ENCODE measurements around the gene TM9SF4. TPM values are rescaled to one million over a fixed set of nuclear protein-coding genes. Genes with fewer than 3 reads are reported as not detected.
"Not testable (repeated sequence)": the region's sequence is repeated elsewhere in the genome, so short reads cannot be mapped to it uniquely, and the experiment has no call there.

TM9SF4 gene
- total RNA-seq, 1 experiment from 2014 or later: 67.8 TPM

GRCh38 chr20:32114305-32114960, 4.9 kb downstream of the TM9SF4 start:
- no peak for DNase-seq
- H3K4me3 ChIP-seq: no peak overlapping the region
- H3K36me3 ChIP-seq (ENCODE audit: low read depth): no peaks in the 10 kb centered on the region
- H3K4me2 ChIP-seq: no peak overlapping the region
- peaks cover 79% of the 10 kb centered on the region for H3K79me2 ChIP-seq (ENCODE audit: low read depth)
- ChIA-PET CTCF (no interaction called here), POLR2A (ENCODE audit: unreplicated experiment) (no interaction called here)
- H3K27ac ChIP-seq: no peak overlapping the region
- intact Hi-C loops (cut with micrococcal nuclease; ENCODE audit: unreplicated experiment): no loop called here
- H4K20me1 ChIP-seq (ENCODE audit: insufficient read depth): peaks cover 38% of the 10 kb centered on the region
- no peak overlapping the region for H2AFZ ChIP-seq
- no peak for TF ChIP-seq CTCF (conservative IDR thresholded peaks at IDR 0.05)
- TF ChIP-seq EZH2 (IDR thresholded peaks at IDR 0.05; ENCODE audit: low read depth): no peak
- H3K9me3 ChIP-seq (ENCODE audit: insufficient read depth, low read depth): no peaks in the 10 kb centered on the region
- H3K4me1 ChIP-seq (replicated peaks; ENCODE audit: insufficient read depth): peaks cover 9% of the 10 kb centered on the region
- no peaks in the 10 kb centered on the region for H3K9me2 ChIP-seq (ENCODE audit: insufficient read depth)
- peaks cover 6% of the 10 kb centered on the region; the same call in 1 of the 2 replicates for H3F3A ChIP-seq (ENCODE audit: insufficient read depth, low read depth)
- H3K27me3 ChIP-seq (ENCODE audit: insufficient read depth, low read depth): no peaks in the 10 kb centered on the region
- BruUV-seq (replicated peaks): no TSS peak

GRCh38 chr20:32115211-32115767, 5.8 kb downstream of the TM9SF4 start:
- ChIA-PET POLR2A (ENCODE audit: unreplicated experiment) (no interaction called here), CTCF (no interaction called here)
- H3K4me1 ChIP-seq (replicated peaks; ENCODE audit: insufficient read depth): peaks cover 9% of the 10 kb centered on the region
- no peaks in the 10 kb centered on the region for H3K27me3 ChIP-seq (ENCODE audit: insufficient read depth, low read depth)
- no peak overlapping the region for H3K4me3 ChIP-seq
- H3K36me3 ChIP-seq (ENCODE audit: low read depth): no peaks in the 10 kb centered on the region
- no peak overlapping the region for H2AFZ ChIP-seq
- DNase-seq: no peak
- no TSS peak for BruUV-seq (replicated peaks)
- H3K4me2 ChIP-seq: no peak overlapping the region
- peaks cover 74% of the 10 kb centered on the region for H3K79me2 ChIP-seq (ENCODE audit: low read depth)
- H3K9me2 ChIP-seq (ENCODE audit: insufficient read depth): no peaks in the 10 kb centered on the region
- no peaks in the 10 kb centered on the region for H3K9me3 ChIP-seq (ENCODE audit: insufficient read depth, low read depth)
- H3F3A ChIP-seq (ENCODE audit: insufficient read depth, low read depth): peaks cover 6% of the 10 kb centered on the region; the same call in 1 of the 2 replicates
- TF ChIP-seq CTCF (conservative IDR thresholded peaks at IDR 0.05) (no peak), EZH2 (IDR thresholded peaks at IDR 0.05; ENCODE audit: low read depth) (no peak)
- no peak overlapping the region for H3K27ac ChIP-seq
- peaks cover 38% of the 10 kb centered on the region for H4K20me1 ChIP-seq (ENCODE audit: insufficient read depth)
- intact Hi-C loops (cut with micrococcal nuclease; ENCODE audit: unreplicated experiment): no loop called here

GRCh38 chr20:32116079-32116521, 6.6 kb downstream of the TM9SF4 start:
- Histone ChIP-seq H2AFZ (no peak overlapping the region), H3K4me2 (no peak overlapping the region), H4K20me1 (ENCODE audit: insufficient read depth) (peaks cover 41% of the 10 kb centered on the region), H3K4me3 (no peak overlapping the region), H3K9me2 (ENCODE audit: insufficient read depth) (no peaks in the 10 kb centered on the region), H3F3A (ENCODE audit: insufficient read depth, low read depth) (peaks cover 9% of the 10 kb centered on the region; the same call in 1 of the 2 replicates), H3K27me3 (ENCODE audit: insufficient read depth, low read depth) (no peaks in the 10 kb centered on the region), H3K36me3 (ENCODE audit: low read depth) (no peaks in the 10 kb centered on the region), H3K9me3 (ENCODE audit: insufficient read depth, low read depth) (no peaks in the 10 kb centered on the region), H3K27ac (no peak overlapping the region), H3K4me1 (replicated peaks; ENCODE audit: insufficient read depth) (peaks cover under 1% of the 10 kb centered on the region; the same call in 1 of the 2 replicates), H3K79me2 (ENCODE audit: low read depth) (peaks cover 72% of the 10 kb centered on the region)
- ChIA-PET CTCF (interaction anchor here (0.8 kb wide), 1 partner anchor 25 kb away, joined by 3 read pairs; no protein-coding TSS in a partner anchor), POLR2A (ENCODE audit: unreplicated experiment) (no interaction called here)
- no TSS peak for BruUV-seq (replicated peaks)
- TF ChIP-seq EZH2 (IDR thresholded peaks at IDR 0.05; ENCODE audit: low read depth) (no peak), CTCF (conservative IDR thresholded peaks at IDR 0.05) (no peak)
- intact Hi-C loops (cut with micrococcal nuclease; ENCODE audit: unreplicated experiment): no loop called here
- DNase-seq: no peak

DNA sequence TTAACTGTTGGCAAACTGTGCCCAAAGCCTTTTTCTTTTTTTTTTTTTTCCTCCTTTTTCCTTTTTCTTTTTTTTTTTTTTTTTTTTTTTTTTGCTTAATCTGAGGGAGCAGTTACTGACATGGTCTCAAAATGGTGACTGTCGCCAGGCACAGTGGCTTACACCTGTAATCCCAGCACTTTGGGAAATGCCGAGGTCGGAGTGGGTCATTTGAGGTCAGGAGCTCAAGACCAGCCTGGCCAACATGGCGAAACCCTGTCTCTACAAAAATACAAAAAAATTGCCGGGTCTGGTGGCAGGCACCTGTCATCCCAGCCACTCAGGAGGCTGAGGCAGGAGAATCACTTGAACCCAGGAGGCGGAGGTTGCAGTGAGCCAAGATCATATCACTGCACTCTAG, 7.3 kb downstream of the TM9SF4 start:
- H3K9me2 ChIP-seq (ENCODE audit: insufficient read depth); intact Hi-C loops (cut with micrococcal nuclease; ENCODE audit: unreplicated experiment); H3K4me3 ChIP-seq; H3K9me3 ChIP-seq (ENCODE audit: insufficient read depth, low read depth); H3K4me1 ChIP-seq (replicated peaks; ENCODE audit: insufficient read depth); BruUV-seq (replicated peaks); H3K36me3 ChIP-seq (ENCODE audit: low read depth); DNase-seq; H3K27me3 ChIP-seq (ENCODE audit: insufficient read depth, low read depth); POLR2A ChIA-PET (ENCODE audit: unreplicated experiment); H3K4me2 ChIP-seq; H2AFZ ChIP-seq; H3K27ac ChIP-seq; H3F3A ChIP-seq (ENCODE audit: insufficient read depth, low read depth): not testable (repeated sequence)
- H4K20me1 ChIP-seq (ENCODE audit: insufficient read depth): peaks cover 41% of the 10 kb centered on the region
- CTCF ChIA-PET: interaction anchor here (0.8 kb wide), 1 partner anchor 26 kb away, joined by 3 read pairs; no protein-coding TSS in a partner anchor
- peaks cover 65% of the 10 kb centered on the region for H3K79me2 ChIP-seq (ENCODE audit: low read depth)

- CTCF ChIA-PET; POLR2A ChIA-PET (ENCODE audit: unreplicated experiment); BruUV-seq (replicated peaks): not testable (repeated sequence)
Measured at GRCh38 chr20:32118427-32118826, 8.9 kb downstream of the TM9SF4 start.

More at GRCh38 chr20:32118427-32118826, 8.9 kb downstream of the TM9SF4 start:
- H3K79me2 ChIP-seq (ENCODE audit: low read depth): peaks cover 48% of the 10 kb centered on the region
- H3K36me3 ChIP-seq (ENCODE audit: low read depth); H3F3A ChIP-seq (ENCODE audit: insufficient read depth, low read depth); DNase-seq; H3K27ac ChIP-seq; H3K4me3 ChIP-seq; intact Hi-C loops (cut with micrococcal nuclease; ENCODE audit: unreplicated experiment); H3K4me2 ChIP-seq; H3K27me3 ChIP-seq (ENCODE audit: insufficient read depth, low read depth); H3K4me1 ChIP-seq (replicated peaks; ENCODE audit: insufficient read depth); H3K9me2 ChIP-seq (ENCODE audit: insufficient read depth); H3K9me3 ChIP-seq (ENCODE audit: insufficient read depth, low read depth); H2AFZ ChIP-seq: not testable (repeated sequence)
- H4K20me1 ChIP-seq (ENCODE audit: insufficient read depth): peaks cover 41% of the 10 kb centered on the region
